Smooth muscle cell (in vitro differentiated cells): ENCODE results near the gene ATP8A2. TPM values are rescaled to one million over a fixed set of nuclear protein-coding genes. Genes with fewer than 3 reads are reported as not detected.

ENCODE experiments used
- DNase-seq: peaks from one replicate; lab custom pipeline; 2025; ENCODE audit not compliant: unreplicated experiment; lab: John Stamatoyannopoulos, UW
- H2AFZ ChIP-seq: fragments of 200-600 bp; sonication (generic); 2 replicates; pipeline ENCODE4 v1.6.0; 2016; ENCODE audit warnings: antibody characterized with exemption, low read depth, mild to moderate bottlenecking
- H3F3A ChIP-seq: fragments of 200-600 bp; sonication (generic); 2 replicates; pipeline ENCODE4 v1.6.0; 2017; ENCODE audit warnings: antibody characterized with exemption, low read depth
- H3K27ac ChIP-seq: fragments of 200-600 bp; sonication (generic); 2 replicates; pipeline ENCODE4 v1.5.1; 2016; ENCODE audit warnings: low read depth, mild to moderate bottlenecking
- H3K27me3 ChIP-seq: fragments of 200-600 bp; sonication (generic); 2 replicates; pipeline ENCODE4 v1.6.1; 2016; ENCODE audit warnings: low read depth, mild to moderate bottlenecking
- H3K36me3 ChIP-seq: fragments of 200-600 bp; sonication (generic); 2 replicates; pipeline ENCODE4 v1.5.1; 2016; ENCODE audit warnings: low read depth
- H3K4me1 ChIP-seq: fragments of 200-600 bp; sonication (generic); 2 replicates; pipeline ENCODE4 v1.5.1; 2016; ENCODE audit warnings: low read depth
- H3K4me2 ChIP-seq: fragments of 200-600 bp; sonication (generic); 2 replicates; pipeline ENCODE4 v1.6.0; 2016; ENCODE audit warnings: mild to moderate bottlenecking
- H3K4me3 ChIP-seq: fragments of 200-600 bp; sonication (generic); 2 replicates; pipeline ENCODE4 v1.5.1; 2016; ENCODE audit warnings: mild to moderate bottlenecking
- H3K79me2 ChIP-seq: fragments of 200-600 bp; sonication (generic); 2 replicates; pipeline ENCODE4 v1.6.0; 2016; ENCODE audit warnings: low read depth, mild to moderate bottlenecking
- H3K9ac ChIP-seq: fragments of 200-600 bp; sonication (generic); 2 replicates; pipeline ENCODE4 v1.6.0; 2016; ENCODE audit warnings: low read depth
- H3K9me3 ChIP-seq: fragments of 200-600 bp; sonication (generic); replicated peaks from 2 replicates; pipeline ENCODE4 v1.5.1; 2016; ENCODE audit warnings: low read depth
- H4K20me1 ChIP-seq: fragments of 200-600 bp; sonication (generic); 2 replicates; pipeline ENCODE4 v1.6.0; 2016; ENCODE audit warnings: low read depth
- WGBS: methylation state at CpG from one replicate; pipeline ENCODE4 v1.1.7; 2016; ENCODE audit warnings: low lambda C conversion rate; 5-methylcytosine and 5-hydroxymethylcytosine counted together
- polyA plus RNA-seq: library from polyadenylated mRNA; unstranded; fragments of >200 nt; fragmentation: Nextera tagmentation; extraction: Ambion mirVana; gene quantifications from 2 replicates; pipeline ENCODE4 v1.2.1, GENCODE V29; 2016
- total RNA-seq: library from RNA; depleted of rRNA; stranded (reverse); fragments of >200 nt; gene quantifications from 2 replicates; pipeline ENCODE4 v1.2.3, GENCODE V29; 2014
- TF ChIP-seq, protein P1 (sequence below): fragments of 200-600 bp; sonication (generic); IDR thresholded peaks from 2 replicates; pipeline ENCODE4 v1.5.1; 2017; ENCODE audit warnings: borderline replicate concordance, mild to moderate bottlenecking, antibody characterized with exemption; ENCODE audit not compliant: insufficient read depth, poor library complexity, severe bottlenecking

ATP8A2 gene
- total and polyA plus RNA-seq, 2 experiments from 2014 or later, result under 0.01 to 0.06 TPM

- 93% methylated on average over 4 of the region's 4 CpGs for WGBS
- no peaks in the 10 kb centered on the region for H3K27me3 ChIP-seq
- no peak overlapping the region for H3K4me2 ChIP-seq
Observed at GRCh38 chr13:25846222-25846984, 474.6 kb downstream of the ATP8A2 start.

DNA sequence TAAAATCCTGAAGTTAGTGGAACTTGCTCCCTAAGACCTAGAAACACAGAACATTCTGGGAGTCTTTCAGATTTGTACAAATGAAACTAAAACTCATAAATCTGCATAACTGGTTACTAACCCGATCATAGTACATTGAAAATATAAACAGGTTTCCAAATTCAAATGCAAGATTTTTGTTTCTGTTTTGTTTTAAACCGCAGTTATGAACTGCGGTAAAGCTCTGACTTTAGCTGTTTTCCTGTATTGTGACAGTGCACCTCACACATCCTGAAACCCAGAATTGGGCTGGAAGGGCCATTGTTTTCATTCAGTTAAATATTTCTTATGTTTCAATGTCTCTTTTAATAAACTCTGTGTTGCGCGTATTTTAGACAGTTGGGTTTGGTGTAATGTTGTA is 475.4 kb downstream of the ATP8A2 start:
- 91% methylated on average over 5 of the region's 5 CpGs for WGBS
- TF ChIP-seq, protein P1, sequence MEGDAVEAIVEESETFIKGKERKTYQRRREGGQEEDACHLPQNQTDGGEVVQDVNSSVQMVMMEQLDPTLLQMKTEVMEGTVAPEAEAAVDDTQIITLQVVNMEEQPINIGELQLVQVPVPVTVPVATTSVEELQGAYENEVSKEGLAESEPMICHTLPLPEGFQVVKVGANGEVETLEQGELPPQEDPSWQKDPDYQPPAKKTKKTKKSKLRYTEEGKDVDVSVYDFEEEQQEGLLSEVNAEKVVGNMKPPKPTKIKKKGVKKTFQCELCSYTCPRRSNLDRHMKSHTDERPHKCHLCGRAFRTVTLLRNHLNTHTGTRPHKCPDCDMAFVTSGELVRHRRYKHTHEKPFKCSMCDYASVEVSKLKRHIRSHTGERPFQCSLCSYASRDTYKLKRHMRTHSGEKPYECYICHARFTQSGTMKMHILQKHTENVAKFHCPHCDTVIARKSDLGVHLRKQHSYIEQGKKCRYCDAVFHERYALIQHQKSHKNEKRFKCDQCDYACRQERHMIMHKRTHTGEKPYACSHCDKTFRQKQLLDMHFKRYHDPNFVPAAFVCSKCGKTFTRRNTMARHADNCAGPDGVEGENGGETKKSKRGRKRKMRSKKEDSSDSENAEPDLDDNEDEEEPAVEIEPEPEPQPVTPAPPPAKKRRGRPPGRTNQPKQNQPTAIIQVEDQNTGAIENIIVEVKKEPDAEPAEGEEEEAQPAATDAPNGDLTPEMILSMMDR, result no peak
- H3K27ac ChIP-seq, result no peak overlapping the region

More at GRCh38 chr13:25846222-25846984, 474.6 kb downstream of the ATP8A2 start:
- Histone ChIP-seq H4K20me1 (no peaks in the 10 kb centered on the region), H3K79me2 (no peaks in the 10 kb centered on the region), H3K36me3 (no peaks in the 10 kb centered on the region), H2AFZ (no peak overlapping the region), H3K4me3 (no peak overlapping the region), H3F3A (peaks cover 4% of the 10 kb centered on the region), H3K9me3 (no peaks in the 10 kb centered on the region), H3K27ac (no peak overlapping the region), H3K9ac (no peak overlapping the region), H3K4me1 (peaks cover 24% of the 10 kb centered on the region)
- TF ChIP-seq, protein P1, result no peak
- no peak for DNase-seq

GRCh38 chr13:25847635-25848626 is 476.2 kb downstream of the ATP8A2 start:
- DNase-seq, result no peak
- no peak overlapping the region for H3K9ac ChIP-seq
- H2AFZ ChIP-seq, result no peak overlapping the region
- H3K4me1 ChIP-seq, result peaks cover 24% of the 10 kb centered on the region
- no peak overlapping the region for H3K4me2 ChIP-seq
- H4K20me1 ChIP-seq, result no peaks in the 10 kb centered on the region
- no peak overlapping the region for H3K4me3 ChIP-seq
- no peaks in the 10 kb centered on the region for H3K9me3 ChIP-seq
- H3K36me3 ChIP-seq, result no peaks in the 10 kb centered on the region
- TF ChIP-seq, protein P1, result no peak
- no peaks in the 10 kb centered on the region for H3K27me3 ChIP-seq
- H3F3A ChIP-seq, result peaks cover 4% of the 10 kb centered on the region
- H3K79me2 ChIP-seq, result no peaks in the 10 kb centered on the region
- H3K27ac ChIP-seq, result no peak overlapping the region
- whole genome bisulfite sequencing, result 78% methylated on average over 11 of the region's 11 CpGs

More for the DNA sequence above, 475.4 kb downstream of the ATP8A2 start:
- H3K4me3 ChIP-seq, result no peak overlapping the region
- H3K79me2 ChIP-seq, result no peaks in the 10 kb centered on the region
- no peaks in the 10 kb centered on the region for H3K36me3 ChIP-seq
- peaks cover 24% of the 10 kb centered on the region for H3K4me1 ChIP-seq
- H3K9me3 ChIP-seq, result no peaks in the 10 kb centered on the region
- no peaks in the 10 kb centered on the region for H3K27me3 ChIP-seq
- H2AFZ ChIP-seq, result no peak overlapping the region
- H3K4me2 ChIP-seq, result no peak overlapping the region
- no peaks in the 10 kb centered on the region for H4K20me1 ChIP-seq
- peaks cover 4% of the 10 kb centered on the region for H3F3A ChIP-seq
- no peak for DNase-seq
- no peak overlapping the region for H3K9ac ChIP-seq
